Colonic mucosa (tissue), 4 donors: Measurements from ENCODE around the gene DLAT. TPM values are rescaled to one million over a fixed set of nuclear protein-coding genes. Genes with fewer than 3 reads are reported as not detected.
"Not testable (repeated sequence)": the region's sequence is repeated elsewhere in the genome, so short reads cannot be mapped to it uniquely, and the experiment has no call there.

Experiments
- DNase-seq: peaks from one replicate; pipeline ENCODE4 v3.0.0-alpha.2; 2020
- H3K27ac ChIP-seq: fragments of 200-600 bp; one replicate; pipeline ENCODE4 v1.8.0; 2021
- H3K27me3 ChIP-seq: fragments of 200-600 bp; one replicate; pipeline ENCODE4 v1.8.0; 2021
- H3K36me3 ChIP-seq: fragments of 200-600 bp; one replicate; pipeline ENCODE4 v1.8.0; 2021
- H3K4me1 ChIP-seq: fragments of 200-600 bp; one replicate; pipeline ENCODE4 v1.8.0; 2021; ENCODE audit warnings: mild to moderate bottlenecking
- H3K4me3 ChIP-seq: fragments of 200-600 bp; one replicate; pipeline ENCODE4 v1.8.0; 2021
- H3K9ac ChIP-seq, 2 donors: one replicate each; pipeline ENCODE4 v1.7.0; 2013; ENCODE audit warnings: control low read depth in 2 of 2, low read depth in 2 of 2, low read length in 2 of 2
- H3K9me3 ChIP-seq: fragments of 200-600 bp; one replicate; pipeline ENCODE4 v1.8.0; 2021
- intact Hi-C: fragments of 100-400 bp; cut with DNase I; formaldehyde crosslinking; loops from one replicate; pipeline ENCODE4 v1.14.1; 2022
- total RNA-seq, 2 donors: library from RNA; stranded (reverse); fragmentation: NEBNext Ultra II Directional in 1 of 2; extraction: Animal tissue kit (Norgen Biotek cat#: 25700) in 1 of 2; gene quantifications; one replicate each; pipeline ENCODE4 v1.2.1, GENCODE V29; 2021
- TF ChIP-seq, protein P1 (sequence below): fragments of 200-600 bp; IDR thresholded peaks from one replicate; pipeline ENCODE4 v1.8.0; 2022; ENCODE audit warnings: antibody characterized with exemption, mild to moderate bottlenecking
- donor health status: healthy.
- donor health status: DM: no; HTN: no; CAD: no.
- donor health status: DM: no; HTN: no; CAD: no.

DLAT gene
- total RNA-seq, 2 donors from 2014 or later: 67.3 to 73.4 TPM

GRCh38 chr11:112005422-112006094 is 19.6 kb upstream of the DLAT start:
- intact Hi-C loops: no loop called here
- Histone ChIP-seq H3K4me3 (no peak overlapping the region), H3K9ac (no peak overlapping the region), H3K27ac (peak overlapping the region; percentile 51), H3K27me3 (no peaks in the 10 kb centered on the region), H3K4me1 (no peaks in the 10 kb centered on the region), H3K36me3 (no peaks in the 10 kb centered on the region), H3K9me3 (no peaks in the 10 kb centered on the region)
- TF ChIP-seq, protein P1, sequence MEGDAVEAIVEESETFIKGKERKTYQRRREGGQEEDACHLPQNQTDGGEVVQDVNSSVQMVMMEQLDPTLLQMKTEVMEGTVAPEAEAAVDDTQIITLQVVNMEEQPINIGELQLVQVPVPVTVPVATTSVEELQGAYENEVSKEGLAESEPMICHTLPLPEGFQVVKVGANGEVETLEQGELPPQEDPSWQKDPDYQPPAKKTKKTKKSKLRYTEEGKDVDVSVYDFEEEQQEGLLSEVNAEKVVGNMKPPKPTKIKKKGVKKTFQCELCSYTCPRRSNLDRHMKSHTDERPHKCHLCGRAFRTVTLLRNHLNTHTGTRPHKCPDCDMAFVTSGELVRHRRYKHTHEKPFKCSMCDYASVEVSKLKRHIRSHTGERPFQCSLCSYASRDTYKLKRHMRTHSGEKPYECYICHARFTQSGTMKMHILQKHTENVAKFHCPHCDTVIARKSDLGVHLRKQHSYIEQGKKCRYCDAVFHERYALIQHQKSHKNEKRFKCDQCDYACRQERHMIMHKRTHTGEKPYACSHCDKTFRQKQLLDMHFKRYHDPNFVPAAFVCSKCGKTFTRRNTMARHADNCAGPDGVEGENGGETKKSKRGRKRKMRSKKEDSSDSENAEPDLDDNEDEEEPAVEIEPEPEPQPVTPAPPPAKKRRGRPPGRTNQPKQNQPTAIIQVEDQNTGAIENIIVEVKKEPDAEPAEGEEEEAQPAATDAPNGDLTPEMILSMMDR: no peak
- peak; percentile 81 for DNase-seq

DNA sequence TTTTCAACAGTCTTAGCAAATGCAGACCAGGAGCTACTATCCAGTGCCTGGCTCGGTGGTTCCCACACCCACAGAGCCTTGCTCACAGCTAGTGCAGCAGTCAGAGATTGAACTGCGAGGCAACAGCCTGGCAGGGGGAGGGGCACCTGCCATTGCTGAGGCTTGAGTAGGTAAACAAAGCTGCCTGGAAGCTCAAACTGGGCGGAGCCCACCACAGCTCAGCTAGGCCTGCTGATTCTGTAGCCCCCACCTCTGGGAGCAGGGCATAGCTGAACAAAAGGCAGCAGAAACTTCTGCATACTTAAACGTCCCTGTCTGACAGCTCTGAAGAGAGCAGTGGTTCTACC is 19.1 kb upstream of the DLAT start:
- H3K4me3 ChIP-seq, H3K36me3 ChIP-seq, H3K4me1 ChIP-seq, intact Hi-C loops, H3K27me3 ChIP-seq, H3K9ac ChIP-seq, H3K9me3 ChIP-seq: not testable (repeated sequence)
- peak overlapping the region; percentile 51 for H3K27ac ChIP-seq
- DNase-seq: peak; percentile 61

GRCh38 chr11:112011451-112011850 is 13.8 kb upstream of the DLAT start:
- intact Hi-C loops, H3K27me3 ChIP-seq, H3K4me1 ChIP-seq, H3K27ac ChIP-seq, H3K4me3 ChIP-seq, H3K9ac ChIP-seq, H3K9me3 ChIP-seq, DNase-seq, H3K36me3 ChIP-seq: not testable (repeated sequence)

- Histone ChIP-seq H3K4me3 (no peak overlapping the region), H3K4me1 (no peaks in the 10 kb centered on the region), H3K9me3 (no peaks in the 10 kb centered on the region), H3K27ac (no peak overlapping the region), H3K9ac (no peak overlapping the region), H3K27me3 (no peaks in the 10 kb centered on the region), H3K36me3 (no peaks in the 10 kb centered on the region)
- no peak for DNase-seq
- intact Hi-C loops: no loop called here
- TF ChIP-seq, protein P1: no peak
Measured at GRCh38 chr11:112012874-112013273, 12.3 kb upstream of the DLAT start.

DNA sequence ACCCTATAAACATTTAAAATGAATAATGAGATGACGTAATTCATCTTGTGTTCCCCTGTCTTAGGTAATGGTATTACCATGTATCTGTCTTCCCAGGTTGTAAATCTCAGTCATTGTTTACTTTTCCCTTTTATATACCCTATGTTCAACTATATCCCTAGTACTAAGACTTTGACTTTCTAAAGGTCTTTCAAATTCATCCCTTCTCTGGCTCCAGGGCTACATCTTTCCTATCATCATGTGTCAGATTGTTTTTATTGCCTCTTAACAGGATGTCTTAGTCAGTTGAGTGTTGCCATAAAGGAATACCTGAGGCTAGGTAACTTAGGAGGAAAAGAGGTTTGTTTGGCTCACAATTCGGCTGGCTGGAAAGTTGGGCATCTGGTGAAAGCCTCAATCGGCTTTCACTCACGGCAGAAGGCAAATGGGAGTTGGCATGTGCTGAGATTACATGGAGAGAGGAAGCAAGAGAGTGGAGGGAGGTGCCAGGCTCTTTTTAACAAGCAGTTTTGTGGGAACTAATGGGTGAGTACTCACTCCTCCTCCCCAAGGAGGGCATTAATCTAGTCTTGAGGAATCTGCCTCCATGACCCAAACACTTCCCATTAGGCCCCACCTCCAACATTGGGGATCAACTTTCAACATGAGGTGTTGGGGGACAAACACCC is 11.6 kb upstream of the DLAT start:
- H3K27ac ChIP-seq: no peak overlapping the region
- no peak for DNase-seq
- no peak overlapping the region for H3K9ac ChIP-seq
- no peaks in the 10 kb centered on the region for H3K27me3 ChIP-seq
- TF ChIP-seq, protein P1: no peak
- no peak overlapping the region for H3K4me3 ChIP-seq
- no peaks in the 10 kb centered on the region for H3K36me3 ChIP-seq
- no peaks in the 10 kb centered on the region for H3K9me3 ChIP-seq
- intact Hi-C loops: no loop called here
- H3K4me1 ChIP-seq: no peaks in the 10 kb centered on the region

GRCh38 chr11:112016088-112016764 is 9.0 kb upstream of the DLAT start:
- H3K9ac ChIP-seq: no peak overlapping the region
- no peaks in the 10 kb centered on the region for H3K9me3 ChIP-seq
- no peaks in the 10 kb centered on the region for H3K36me3 ChIP-seq
- TF ChIP-seq, protein P1: no peak
- no peak overlapping the region for H3K4me3 ChIP-seq
- no peaks in the 10 kb centered on the region for H3K27me3 ChIP-seq
- no peak overlapping the region for H3K27ac ChIP-seq
- DNase-seq: no peak
- H3K4me1 ChIP-seq: no peaks in the 10 kb centered on the region
- intact Hi-C loops: no loop called here
